Measurements from ENCODE around the gene PDGFD.
"Not testable (repeated sequence)": the region's sequence is repeated elsewhere in the genome, so short reads cannot be mapped to it uniquely, and the experiment has no call there.

The PDGFD gene

GRCh38 chr11:104054911-104055529 is 108.9 kb downstream of the PDGFD start:
- DNase-seq (ENCODE audit: low read depth in 2 of 2), result no peak

- DNase-seq (ENCODE audit: low read depth in 2 of 2), result no peak
Observed at GRCh38 chr11:104053743-104054478, 110.0 kb downstream of the PDGFD start.

GRCh38 chr11:104051778-104052177 is 112.2 kb downstream of the PDGFD start:
- DNase-seq (ENCODE audit: low read depth in 2 of 2), result no peak

DNA sequence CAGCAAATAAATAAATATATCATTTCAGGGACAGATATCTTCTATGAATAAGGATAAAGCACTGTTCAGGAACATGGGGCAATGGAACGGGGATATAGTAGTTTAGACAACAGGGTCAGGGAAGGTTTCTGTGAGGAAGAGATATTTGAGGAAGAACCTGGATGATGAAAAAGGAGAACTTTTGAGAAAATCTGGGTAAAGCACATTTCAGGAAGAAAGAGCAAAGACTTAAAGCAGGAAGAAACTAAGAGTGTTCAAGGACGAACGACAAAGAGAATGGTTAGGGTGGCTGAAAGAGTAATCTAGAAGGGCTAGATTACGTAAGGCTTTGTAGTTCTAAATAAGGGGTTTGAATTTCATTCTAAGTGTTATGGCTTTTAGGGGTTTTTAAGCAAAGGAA is 114.8 kb downstream of the PDGFD start:
- no peak for DNase-seq (ENCODE audit: low read depth in 2 of 2)

GRCh38 chr11:104046858-104047257 is 117.1 kb downstream of the PDGFD start:
- DNase-seq (ENCODE audit: low read depth in 2 of 2), result not testable (repeated sequence)

DNA sequence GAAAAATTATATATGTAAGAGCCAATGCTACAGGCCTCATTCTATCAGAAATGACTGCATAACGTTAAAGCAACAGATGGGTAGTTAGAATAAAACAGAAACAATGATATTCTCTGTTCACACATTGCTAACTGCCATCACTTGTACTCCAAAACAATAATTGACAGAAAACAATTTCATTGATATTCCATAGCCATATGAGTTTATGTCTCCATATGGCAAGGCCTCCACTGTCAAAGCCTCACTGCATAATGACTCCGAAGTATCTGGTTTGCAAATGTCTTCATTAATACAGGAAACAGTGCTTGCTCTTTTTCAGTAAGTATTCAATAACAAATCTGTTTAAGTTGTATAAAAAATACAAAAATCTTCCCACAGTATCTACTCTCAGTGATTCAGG is 117.6 kb downstream of the PDGFD start:
- DNase-seq (ENCODE audit: low read depth in 2 of 2), result no peak

- DNase-seq (ENCODE audit: low read depth in 2 of 2), result no peak
Observed at GRCh38 chr11:104043678-104044239, 120.2 kb downstream of the PDGFD start.

- DNase-seq (ENCODE audit: low read depth in 2 of 2), result no peak
Observed at GRCh38 chr11:104043142-104043541, 120.8 kb downstream of the PDGFD start.

DNA sequence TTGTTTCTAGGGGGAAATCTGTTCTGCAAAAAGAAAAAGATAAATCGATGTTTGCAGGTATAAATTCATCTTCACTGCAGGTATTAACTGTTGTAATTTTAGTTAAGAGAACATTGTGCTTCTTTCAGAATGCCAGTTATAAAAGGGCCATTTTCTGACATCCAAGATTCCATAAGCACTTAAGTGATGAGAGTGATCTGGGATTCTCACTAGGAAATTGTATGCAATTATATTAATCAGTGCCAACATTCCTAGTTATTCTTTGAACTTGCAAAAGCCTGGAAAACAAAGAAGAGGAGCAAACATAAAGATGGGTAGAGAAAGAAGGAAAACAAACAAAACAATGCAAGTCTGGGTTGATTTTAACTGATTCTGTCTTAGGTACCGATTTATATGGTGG is 122.2 kb downstream of the PDGFD start:
- no peak for DNase-seq (ENCODE audit: low read depth in 2 of 2)

DNA sequence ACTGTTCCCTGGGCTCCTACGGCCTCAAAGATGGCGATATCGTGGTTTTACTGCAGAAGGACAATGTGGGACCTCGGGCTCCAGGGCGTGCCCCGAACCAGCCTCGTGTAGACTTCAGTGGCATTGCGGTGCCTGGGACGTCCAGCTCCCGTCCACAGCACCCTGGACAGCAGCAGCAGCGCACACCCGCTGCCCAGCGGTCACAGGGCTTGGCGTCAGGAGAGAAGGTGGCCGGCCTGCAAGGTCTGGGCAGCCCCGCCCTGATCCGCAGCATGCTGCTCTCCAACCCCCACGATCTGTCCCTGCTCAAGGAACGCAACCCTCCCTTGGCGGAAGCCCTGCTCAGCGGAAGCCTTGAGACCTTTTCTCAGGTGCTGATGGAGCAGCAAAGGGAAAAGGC is 127.0 kb downstream of the PDGFD start:
- DNase-seq (ENCODE audit: low read depth in 2 of 2), result no peak

DNA sequence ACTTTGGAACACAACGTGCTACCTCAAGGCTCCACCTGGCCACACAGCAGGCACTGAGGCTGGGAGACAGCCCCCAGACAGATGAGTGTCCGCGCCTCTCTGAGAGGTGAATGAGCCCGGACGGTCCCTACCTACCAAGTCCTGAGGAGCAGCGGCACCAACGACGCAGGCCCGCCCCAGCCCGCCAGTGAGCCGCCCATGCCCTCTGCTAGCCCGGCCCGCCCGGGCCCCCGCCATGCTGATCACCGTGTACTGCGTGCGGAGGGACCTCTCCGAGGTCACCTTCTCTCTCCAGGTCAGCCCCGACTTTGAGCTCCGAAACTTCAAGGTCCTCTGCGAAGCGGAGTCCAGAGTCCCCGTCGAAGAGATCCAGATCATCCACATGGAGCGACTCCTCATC is 127.4 kb downstream of the PDGFD start, which contains the start of gene DDI1:
Gene DDI1, plus strand, starts transcription at position 53 of the 400 bp plus-strand sequence. Its CDS starts 183 bp downstream, at position 236.
- no peak for DNase-seq (ENCODE audit: low read depth in 2 of 2)

DNA sequence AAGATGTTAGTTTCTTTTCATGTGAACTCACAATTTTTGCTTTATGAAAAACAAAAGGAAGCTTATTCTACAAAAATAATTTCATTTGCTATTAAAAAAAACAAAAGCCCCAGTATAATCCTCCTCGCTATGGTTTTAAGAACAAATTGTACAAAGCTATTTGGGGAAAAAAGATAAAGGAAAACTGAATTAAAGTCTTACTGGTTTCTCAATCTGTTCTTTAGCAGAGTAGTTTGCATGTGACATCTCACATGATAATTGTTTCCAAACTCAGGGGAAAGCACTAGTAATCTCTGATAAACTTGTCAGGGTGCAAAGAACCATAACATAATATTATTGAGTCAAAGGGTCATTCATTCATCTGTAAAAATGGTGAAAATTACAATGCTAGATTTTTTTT is 130.4 kb downstream of the PDGFD start:
- DNase-seq (ENCODE audit: low read depth in 2 of 2), result no peak

DNA sequence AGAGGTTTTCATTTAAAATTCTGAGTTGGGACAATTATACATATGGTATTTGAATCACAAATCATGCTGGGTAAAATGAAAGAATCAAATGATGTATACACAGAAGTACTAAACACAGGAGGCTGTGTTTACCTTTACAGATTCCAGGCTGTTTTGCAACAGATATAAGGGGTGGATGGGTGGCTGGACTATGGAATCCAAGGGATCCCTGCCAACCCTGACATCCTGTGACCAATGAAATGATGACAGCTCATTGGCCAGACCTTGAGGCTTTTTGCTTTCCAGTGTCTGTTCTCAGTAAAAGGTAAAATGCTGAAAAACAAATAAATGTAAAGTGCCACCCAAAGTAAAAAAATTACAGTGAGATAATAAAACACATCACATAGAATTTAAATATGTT is 130.8 kb downstream of the PDGFD start:
- no peak for DNase-seq (ENCODE audit: low read depth in 2 of 2)

DNA sequence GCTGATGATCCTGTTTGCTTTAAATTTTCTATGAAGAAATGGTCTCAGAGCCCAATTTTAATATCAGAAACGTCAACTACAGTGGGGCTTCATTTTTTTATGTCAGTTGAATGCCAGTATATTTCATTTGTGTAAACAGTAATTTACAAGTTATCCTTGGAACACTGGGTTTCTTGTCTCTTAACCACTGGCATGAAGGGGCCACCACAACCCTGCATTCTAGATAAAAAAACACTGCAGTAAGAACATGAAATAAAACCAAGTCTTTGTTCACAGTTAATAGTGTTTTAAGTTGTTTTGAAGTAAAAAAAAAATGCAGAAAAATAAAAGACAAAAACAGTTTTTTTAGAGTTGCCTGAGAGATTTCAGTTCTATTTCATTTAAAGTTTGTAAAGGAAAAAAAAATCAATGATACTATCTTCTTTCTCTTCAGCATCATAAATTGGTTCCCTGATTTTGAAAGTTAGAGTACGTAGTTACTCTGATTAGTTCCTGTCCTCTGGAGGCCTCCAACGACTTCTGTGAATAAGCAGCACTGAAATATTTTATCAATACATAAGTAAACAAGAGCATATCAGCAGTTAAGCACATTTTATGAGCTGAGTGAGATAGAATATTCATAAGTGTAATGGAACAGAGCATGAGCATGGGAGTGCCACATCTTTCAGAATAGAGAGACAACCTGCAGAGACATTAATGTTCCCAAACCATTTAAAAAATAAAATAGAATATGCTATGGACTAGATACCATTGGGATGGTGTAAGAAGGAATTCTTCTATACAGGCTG is 135.3 kb downstream of the PDGFD start:
- DNase-seq (ENCODE audit: low read depth in 2 of 2), result no peak

DNA sequence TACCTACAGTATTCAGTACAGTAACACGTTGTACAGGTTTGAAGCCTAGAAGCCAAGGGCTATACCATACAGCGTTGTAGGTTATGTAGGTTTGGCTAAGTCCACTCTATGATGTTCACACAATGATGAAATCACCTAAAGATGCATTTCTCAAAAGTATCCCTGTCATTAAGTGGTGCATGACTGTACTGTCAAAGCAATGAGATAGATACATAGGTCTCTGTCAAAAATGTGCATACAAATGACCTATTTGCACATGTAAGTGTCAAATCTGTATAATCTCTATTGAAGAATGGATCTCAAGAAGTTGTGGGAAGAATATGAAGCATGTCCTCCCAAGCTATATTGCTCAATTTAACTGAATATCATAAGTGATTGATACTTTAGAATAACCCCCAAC is 139.4 kb downstream of the PDGFD start:
- DNase-seq (ENCODE audit: low read depth in 2 of 2), result no peak

GRCh38 chr11:104015649-104016415 is 148.1 kb downstream of the PDGFD start:
- DNase-seq (ENCODE audit: low read depth in 2 of 2), result no peak

GRCh38 chr11:104011044-104011443 is 152.9 kb downstream of the PDGFD start:
- no peak for DNase-seq (ENCODE audit: low read depth in 2 of 2)

DNA sequence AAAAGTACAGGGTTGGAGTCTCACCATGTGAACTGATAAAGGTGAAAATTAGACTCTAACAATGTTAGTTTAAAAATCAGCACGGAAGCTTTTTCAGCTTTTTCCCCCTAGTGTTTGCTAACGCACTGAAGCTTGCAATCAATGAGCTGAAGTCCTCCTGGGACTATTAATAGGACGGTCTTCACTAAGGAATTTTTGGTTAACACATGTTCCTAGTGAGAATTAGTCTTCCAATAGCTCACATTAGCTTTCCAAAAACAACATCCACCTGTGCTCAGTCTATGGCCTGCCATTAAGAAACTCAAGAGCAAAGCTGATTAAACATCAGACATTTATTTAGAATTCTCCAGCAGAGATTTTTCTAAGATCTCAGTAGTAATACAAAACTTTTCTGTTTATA is 154.2 kb downstream of the PDGFD start:
- DNase-seq (ENCODE audit: low read depth in 2 of 2), result no peak

GRCh38 chr11:104005234-104005855 is 158.6 kb downstream of the PDGFD start:
- no peak for DNase-seq (ENCODE audit: low read depth in 2 of 2)

DNA sequence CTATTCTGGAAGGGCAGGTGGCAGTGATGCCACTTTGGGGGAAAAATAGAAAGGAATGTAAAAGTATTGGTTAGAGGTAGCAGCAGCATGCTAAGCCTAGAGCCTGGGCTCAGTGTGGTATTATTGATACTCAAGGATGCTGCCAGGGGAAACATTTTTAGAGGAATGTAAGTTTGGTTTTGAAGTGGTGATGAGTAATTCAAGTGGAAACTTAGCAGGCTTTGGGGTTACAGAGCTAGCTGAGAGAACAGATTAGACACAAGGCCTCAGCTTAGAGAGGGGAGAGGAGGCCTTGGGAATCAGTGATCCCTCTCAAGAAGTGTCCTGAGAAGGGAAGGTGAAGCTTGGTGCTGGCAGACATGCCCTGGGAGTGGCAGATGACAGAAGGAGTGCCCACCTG is 160.5 kb downstream of the PDGFD start:
- no peak for DNase-seq (ENCODE audit: low read depth in 2 of 2)

- DNase-seq (ENCODE audit: low read depth in 2 of 2), result no peak
Observed at GRCh38 chr11:104001561-104002056, 162.3 kb downstream of the PDGFD start.
